IPS-15b (cell line): ENCODE measurements around the gene PBX4.

Experiments used
- H3K27me3 ChIP-seq: one replicate; pipeline ENCODE4 v1.6.1; 2013; ENCODE audit warnings: low read length; ENCODE audit not compliant: control insufficient read depth, insufficient read depth
- H3K36me3 ChIP-seq: one replicate; pipeline ENCODE4 v1.6.1; 2013; ENCODE audit warnings: low read length; ENCODE audit not compliant: control insufficient read depth, insufficient read depth
- H3K4me1 ChIP-seq: one replicate; pipeline ENCODE4 v1.6.1; 2013; ENCODE audit warnings: mild to moderate bottlenecking, low read length; ENCODE audit not compliant: control insufficient read depth, insufficient read depth
- H3K4me3 ChIP-seq: one replicate; pipeline ENCODE4 v1.5.1; 2013; ENCODE audit warnings: low read depth, low read length
- H3K9ac ChIP-seq: one replicate; pipeline ENCODE4 v1.6.1; 2013; ENCODE audit warnings: low read depth, mild to moderate bottlenecking, low read length
- H3K9me3 ChIP-seq: one replicate; pipeline ENCODE4 v1.6.1; 2013; ENCODE audit warnings: mild to moderate bottlenecking, low read length; ENCODE audit not compliant: control insufficient read depth, insufficient read depth

The PBX4 gene

DNA sequence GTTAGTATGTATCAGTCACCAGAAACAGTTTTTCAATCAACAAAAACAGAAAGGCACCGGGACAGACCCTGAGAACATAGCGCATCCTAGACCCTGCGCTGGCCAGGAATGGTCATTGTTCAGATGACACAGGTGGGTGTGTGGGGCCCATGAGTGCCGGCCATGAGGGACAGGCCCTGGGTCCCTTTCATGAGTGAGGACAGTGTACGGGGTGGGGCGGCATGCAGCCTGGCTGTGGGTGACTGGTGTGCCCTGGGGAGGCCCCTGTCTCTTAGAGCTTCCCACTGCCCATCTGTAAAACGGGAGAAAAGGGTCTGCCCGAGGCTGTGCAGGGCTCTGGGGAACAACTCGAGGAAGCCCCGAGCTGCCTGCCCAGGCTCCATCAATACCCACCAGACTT is 25.8 kb downstream of the PBX4 start:
- Histone ChIP-seq H3K9me3 (no peaks in the 10 kb centered on the region), H3K36me3 (no peaks in the 10 kb centered on the region), H3K4me3 (no peak overlapping the region), H3K4me1 (peaks cover 11% of the 10 kb centered on the region), H3K9ac (no peak overlapping the region), H3K27me3 (no peaks in the 10 kb centered on the region)

DNA sequence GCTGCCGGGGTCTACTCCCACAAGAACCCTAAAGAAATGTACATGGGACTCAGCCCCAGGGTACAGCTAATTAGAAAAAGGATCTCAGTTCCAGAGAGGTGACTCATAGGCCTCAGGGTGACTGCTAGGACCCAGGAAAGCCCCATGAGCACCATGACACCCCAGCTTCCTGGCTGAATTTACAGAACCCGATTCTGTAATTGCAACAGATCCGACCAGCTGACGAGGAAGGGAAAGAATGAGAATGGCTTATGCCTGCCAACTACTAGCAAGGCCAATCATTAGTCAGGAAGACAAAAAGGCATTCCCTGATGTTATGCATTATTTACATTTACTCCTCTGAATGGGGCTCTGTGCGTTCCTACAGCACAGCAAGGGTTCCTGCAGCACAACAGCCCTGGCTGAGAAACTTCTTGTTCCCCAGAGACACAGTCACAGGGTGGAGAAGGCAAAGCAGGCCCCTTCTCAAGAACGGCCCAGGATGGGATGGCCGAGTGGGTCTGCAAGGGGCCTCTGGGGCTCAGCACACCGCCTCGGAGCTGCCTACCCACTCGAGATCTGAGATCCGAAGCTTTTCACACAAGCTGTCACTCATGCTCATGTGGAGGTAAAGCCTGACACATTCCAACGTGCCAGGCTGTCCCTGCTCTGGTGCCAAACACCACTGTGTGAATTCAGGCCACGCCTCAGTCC is 27.2 kb downstream of the PBX4 start:
- Histone ChIP-seq H3K36me3 (no peaks in the 10 kb centered on the region), H3K4me3 (no peak overlapping the region), H3K4me1 (peaks cover 11% of the 10 kb centered on the region), H3K9ac (no peak overlapping the region), H3K27me3 (no peaks in the 10 kb centered on the region), H3K9me3 (no peaks in the 10 kb centered on the region)

DNA sequence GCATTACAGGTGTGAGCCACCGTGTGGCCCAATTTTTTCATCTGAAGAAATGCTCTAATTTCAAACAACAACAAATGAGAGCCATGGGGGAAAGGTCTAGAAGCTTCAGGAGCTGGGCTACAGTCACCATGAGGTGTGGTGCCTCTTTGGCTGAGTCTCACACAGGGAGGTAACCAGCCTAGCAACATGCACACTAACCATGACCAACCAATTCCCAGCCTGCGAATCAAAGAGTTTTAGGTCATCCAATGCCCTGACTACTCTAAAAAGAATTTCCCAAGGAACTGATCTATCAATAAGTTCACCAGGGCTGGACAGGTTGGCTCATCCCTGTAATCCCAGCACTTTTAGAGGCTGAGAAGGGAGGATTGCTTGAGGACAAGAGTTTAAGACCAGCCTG is 29.9 kb downstream of the PBX4 start:
- no peak overlapping the region for H3K9ac ChIP-seq
- no peak overlapping the region for H3K4me3 ChIP-seq
- H3K9me3 ChIP-seq: no peaks in the 10 kb centered on the region
- no peaks in the 10 kb centered on the region for H3K36me3 ChIP-seq
- H3K27me3 ChIP-seq: no peaks in the 10 kb centered on the region
- H3K4me1 ChIP-seq: peaks cover 11% of the 10 kb centered on the region

DNA sequence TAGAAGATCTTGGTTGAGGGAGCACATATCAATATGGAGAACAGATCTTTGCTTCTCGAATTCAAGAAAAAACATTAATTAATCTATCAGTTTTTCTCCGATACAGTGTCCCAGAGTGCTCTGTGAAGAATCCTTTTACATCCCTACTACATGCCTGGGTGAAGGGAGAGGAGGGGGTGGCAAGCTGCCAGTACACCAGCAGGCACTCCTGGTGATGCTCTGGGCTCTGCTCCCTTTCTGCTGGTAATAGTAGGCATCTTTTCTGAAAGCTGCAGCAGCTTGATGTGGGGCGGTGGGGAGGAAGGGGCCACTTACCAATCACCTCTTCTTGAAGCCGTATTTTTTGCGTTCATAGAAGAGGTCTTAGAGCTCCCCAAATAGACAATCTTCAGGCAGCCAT is 30.7 kb downstream of the PBX4 start:
- no peak overlapping the region for H3K9ac ChIP-seq
- no peak overlapping the region for H3K4me3 ChIP-seq
- no peaks in the 10 kb centered on the region for H3K9me3 ChIP-seq
- H3K27me3 ChIP-seq: no peaks in the 10 kb centered on the region
- H3K36me3 ChIP-seq: no peaks in the 10 kb centered on the region
- peaks cover 11% of the 10 kb centered on the region for H3K4me1 ChIP-seq

DNA sequence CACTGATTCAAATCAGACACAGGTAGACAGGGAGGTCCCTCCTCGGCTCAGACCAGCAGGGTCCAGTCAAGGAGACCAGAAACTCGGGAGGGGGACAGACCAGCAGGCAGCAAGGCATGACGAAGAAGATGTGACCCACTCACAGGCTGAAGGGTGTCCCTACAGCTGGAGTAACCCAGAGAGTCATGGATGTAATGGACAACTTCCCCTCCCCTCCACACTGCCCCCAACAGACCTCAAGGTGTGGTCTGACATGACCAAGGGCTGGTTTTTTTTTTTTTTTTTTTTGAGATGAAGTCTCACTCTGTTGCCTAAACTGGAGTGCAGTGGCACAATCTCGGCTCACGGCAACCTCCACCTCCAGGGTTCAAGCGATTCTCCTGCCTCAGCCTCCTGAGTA is 34.1 kb downstream of the PBX4 start:
- H3K9me3 ChIP-seq: no peaks in the 10 kb centered on the region
- no peaks in the 10 kb centered on the region for H3K4me1 ChIP-seq
- no peaks in the 10 kb centered on the region for H3K27me3 ChIP-seq
- H3K4me3 ChIP-seq: no peak overlapping the region
- peaks cover 3% of the 10 kb centered on the region for H3K36me3 ChIP-seq
- no peak overlapping the region for H3K9ac ChIP-seq

DNA sequence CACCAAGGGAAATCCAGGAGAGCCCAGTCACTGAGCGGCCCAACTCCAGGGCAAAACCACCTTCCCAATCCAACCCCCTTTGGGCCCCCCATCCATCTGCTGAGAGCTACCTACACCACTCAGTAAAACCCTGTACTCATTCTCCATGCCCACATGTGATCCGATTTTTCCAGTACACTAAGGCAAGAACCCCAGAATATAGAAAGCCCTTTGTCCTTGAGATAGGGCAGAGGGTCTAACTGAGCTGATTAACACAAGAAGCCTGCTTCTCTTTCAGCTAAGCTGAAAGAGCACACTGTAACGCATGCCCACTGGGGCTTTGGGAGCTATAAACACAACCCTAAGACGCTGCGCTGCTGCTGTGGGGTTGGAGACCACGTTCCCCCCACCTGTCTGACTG is 36.0 kb downstream of the PBX4 start:
- Histone ChIP-seq H3K9me3 (no peaks in the 10 kb centered on the region), H3K9ac (no peak overlapping the region), H3K4me3 (no peak overlapping the region), H3K4me1 (no peaks in the 10 kb centered on the region), H3K27me3 (no peaks in the 10 kb centered on the region), H3K36me3 (peaks cover 3% of the 10 kb centered on the region)

DNA sequence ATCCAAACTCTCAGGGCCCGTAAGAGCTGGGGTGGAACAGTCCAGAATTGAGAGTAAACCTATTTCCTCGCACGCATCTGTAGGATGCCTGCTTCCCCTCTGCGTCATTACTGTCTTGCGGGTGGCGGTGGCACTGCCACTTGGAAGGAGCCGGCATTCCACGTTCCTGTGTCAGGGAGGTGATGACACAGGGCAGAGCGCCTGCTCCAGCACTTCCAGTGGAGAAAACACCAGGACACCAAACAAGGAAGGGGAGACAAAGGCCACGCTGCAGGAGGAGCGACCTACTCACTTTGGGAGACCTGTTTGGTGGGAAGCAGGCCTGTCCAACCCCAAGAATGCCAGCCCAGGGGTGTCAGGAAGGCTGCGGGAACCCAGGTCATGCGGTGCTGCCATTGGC is 37.1 kb downstream of the PBX4 start:
- no peak overlapping the region for H3K4me3 ChIP-seq
- no peaks in the 10 kb centered on the region for H3K27me3 ChIP-seq
- H3K4me1 ChIP-seq: no peaks in the 10 kb centered on the region
- H3K9ac ChIP-seq: no peak overlapping the region
- H3K36me3 ChIP-seq: peaks cover 3% of the 10 kb centered on the region
- H3K9me3 ChIP-seq: no peaks in the 10 kb centered on the region

DNA sequence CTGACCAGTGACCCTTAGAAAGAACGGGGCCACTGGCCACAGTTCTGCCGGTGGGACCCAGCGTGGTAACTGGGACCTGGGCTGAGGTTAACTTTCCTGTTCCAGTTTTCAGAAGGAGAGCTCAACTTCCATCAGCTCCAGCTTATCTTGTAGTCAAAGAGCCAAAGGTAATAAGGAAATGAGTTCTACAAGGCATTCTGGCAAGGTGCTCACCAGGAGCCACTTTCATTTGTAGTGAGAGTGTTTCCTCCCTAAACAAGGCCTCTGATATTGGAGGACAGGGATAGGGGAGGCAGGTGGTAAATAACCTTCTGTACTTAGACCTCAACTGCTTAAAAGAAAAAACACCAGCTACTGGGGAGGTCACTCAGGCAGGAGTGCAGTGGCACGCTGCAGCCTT is 38.1 kb downstream of the PBX4 start:
- no peak overlapping the region for H3K4me3 ChIP-seq
- no peak overlapping the region for H3K9ac ChIP-seq
- H3K27me3 ChIP-seq: no peaks in the 10 kb centered on the region
- H3K36me3 ChIP-seq: peaks cover 3% of the 10 kb centered on the region
- H3K4me1 ChIP-seq: peaks cover 2% of the 10 kb centered on the region
- H3K9me3 ChIP-seq: no peaks in the 10 kb centered on the region

DNA sequence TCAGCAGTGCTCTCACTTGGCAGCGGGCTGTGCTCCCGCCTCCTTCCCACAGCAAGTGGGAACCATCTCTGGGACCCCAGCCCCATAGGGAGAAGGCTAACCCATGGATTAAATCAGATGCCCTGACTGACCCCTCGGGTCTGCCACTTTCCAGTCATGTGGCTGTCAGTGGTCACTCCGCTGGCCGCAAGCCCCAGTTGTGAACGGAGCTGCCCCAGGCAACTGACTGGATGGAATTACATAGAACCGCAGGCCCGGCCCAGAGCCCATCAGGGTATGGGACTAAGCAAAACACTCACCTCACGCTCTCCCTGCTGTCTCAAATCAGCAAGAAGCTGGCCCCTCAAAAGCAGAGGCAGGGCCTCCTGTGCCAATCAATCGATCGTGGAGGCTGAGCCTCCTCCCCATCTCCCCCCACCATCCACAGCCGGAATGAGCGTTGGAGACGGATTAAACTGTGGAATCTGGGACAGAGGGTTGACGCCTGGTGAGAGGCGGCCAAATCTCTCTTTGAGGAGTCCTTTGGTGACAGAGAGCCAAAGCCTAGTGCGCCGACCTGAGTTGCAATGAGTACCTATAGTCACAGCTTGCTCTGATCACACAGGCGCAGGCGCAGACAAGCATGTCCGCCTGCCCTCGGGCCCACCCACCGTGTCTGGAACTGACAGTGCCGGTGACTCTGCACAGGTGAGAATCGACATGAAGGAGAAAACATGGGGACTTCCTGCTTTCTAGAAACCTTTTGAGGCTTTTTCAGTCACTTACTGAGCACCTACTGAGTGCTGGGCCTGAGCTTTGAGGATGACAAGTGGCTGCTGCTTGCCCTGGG is 38.7 kb downstream of the PBX4 start:
- Histone ChIP-seq H3K36me3 (peaks cover 3% of the 10 kb centered on the region), H3K4me3 (no peak overlapping the region), H3K27me3 (no peaks in the 10 kb centered on the region), H3K9me3 (no peaks in the 10 kb centered on the region), H3K9ac (peak overlapping the region; percentile 16), H3K4me1 (peaks cover 4% of the 10 kb centered on the region)

DNA sequence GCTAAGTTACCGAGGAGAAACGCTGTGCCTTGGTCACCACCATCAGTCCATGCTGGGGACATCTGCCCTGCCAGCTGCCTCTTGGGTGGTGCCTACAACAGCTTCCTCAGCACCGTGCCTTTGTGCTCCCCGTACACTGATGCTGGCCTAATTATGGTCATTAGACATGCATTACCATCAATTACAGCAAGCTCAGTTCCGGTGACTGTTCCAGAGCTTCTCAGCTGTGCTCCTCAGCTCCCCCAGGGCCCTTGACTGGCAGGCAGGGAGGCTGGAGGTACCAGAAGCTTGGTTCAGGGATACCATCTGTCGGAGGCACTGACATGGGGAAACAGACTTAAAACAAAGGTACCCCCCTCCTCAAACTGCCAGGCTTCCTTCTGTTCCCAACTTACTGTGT is 40.2 kb downstream of the PBX4 start:
- H3K4me3 ChIP-seq: no peak overlapping the region
- peaks cover 3% of the 10 kb centered on the region for H3K36me3 ChIP-seq
- no peaks in the 10 kb centered on the region for H3K9me3 ChIP-seq
- peaks cover 4% of the 10 kb centered on the region for H3K4me1 ChIP-seq
- H3K9ac ChIP-seq: no peak overlapping the region
- no peaks in the 10 kb centered on the region for H3K27me3 ChIP-seq

DNA sequence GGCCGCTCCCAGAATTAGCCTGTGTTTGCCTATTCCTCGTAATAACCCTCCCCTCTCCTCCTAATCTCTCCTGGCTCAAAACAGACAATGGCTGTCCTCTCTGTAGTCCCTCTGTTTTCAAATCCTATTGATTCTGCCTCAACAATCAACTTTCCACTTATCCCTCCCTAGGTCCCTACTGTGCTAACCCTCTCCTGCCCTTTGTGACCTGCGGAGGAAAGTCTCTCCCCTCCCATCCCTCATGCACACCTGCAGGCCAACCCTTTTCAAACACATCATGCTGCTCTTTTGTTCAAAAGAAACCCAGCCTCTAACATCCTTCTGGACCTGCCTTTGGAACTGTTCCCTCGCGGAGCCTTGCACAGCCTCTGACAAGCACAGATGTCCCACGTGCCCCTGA is 43.1 kb downstream of the PBX4 start:
- no peaks in the 10 kb centered on the region for H3K27me3 ChIP-seq
- H3K9ac ChIP-seq: no peak overlapping the region
- no peak overlapping the region for H3K4me3 ChIP-seq
- H3K4me1 ChIP-seq: peaks cover 4% of the 10 kb centered on the region
- no peaks in the 10 kb centered on the region for H3K9me3 ChIP-seq
- no peaks in the 10 kb centered on the region for H3K36me3 ChIP-seq
